Fibroblast of skin of scalp (primary cell): ENCODE measurements around the gene TNFRSF13B.
A peak's percentile ranks its signal among the peaks of the same experiment; 100 is the strongest.
"Not testable (repeated sequence)": the region's sequence is repeated elsewhere in the genome, so short reads cannot be mapped to it uniquely, and the experiment has no call there.

Source experiments
- DNase-seq: peaks from one replicate; pipeline ENCODE4 v3.0.0-alpha.2; 2013

TNFRSF13B gene

DNA sequence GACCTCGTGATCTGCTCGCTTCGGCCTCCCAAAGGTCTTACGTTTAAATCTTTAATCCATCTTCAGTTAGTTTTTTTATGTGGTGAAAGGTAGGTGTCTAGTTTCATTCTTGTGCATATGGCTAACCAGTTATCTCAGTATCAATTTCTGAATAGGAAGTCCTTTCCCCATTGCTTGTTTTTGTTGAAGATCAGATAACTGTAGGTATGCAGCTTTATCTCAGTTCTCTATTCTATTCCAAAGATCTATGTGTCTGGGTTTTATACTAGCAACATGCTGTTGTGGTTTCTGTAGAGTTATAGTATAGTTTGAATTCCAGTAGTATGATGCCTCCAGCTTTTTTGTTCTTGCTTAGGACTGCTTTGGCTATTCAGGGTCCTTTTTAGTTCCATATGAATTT is 65.2 kb downstream of the TNFRSF13B start:
- peak; percentile 57 for DNase-seq

DNA sequence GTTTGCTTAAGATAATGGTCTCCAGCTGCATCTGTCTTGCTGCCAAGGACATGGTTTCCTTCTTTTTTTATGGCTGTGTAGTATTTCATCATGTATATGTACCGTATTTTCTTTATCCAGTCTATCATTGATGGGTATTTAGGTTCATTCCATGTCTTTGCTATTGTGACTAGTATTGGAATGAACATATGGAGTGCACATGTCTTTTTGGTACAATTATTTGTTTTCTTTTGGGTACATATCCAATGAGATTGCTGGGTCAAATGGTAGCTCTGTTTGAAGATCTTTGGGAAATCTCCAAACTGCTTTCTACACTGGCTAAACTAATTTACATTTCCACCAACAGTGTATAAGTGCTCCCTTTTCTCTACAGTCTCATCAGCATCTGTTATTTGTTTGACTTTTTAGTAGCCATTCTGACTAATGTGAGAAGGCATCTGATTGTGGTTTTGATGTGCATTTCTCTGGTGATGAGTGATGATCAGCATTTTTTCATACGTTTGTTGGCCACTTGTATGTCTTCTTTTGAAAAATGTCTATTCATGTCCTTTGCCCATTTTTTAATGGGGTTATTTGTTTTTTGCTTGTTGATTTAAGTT is 66.2 kb downstream of the TNFRSF13B start:
- peak; percentile 96 for DNase-seq

DNA sequence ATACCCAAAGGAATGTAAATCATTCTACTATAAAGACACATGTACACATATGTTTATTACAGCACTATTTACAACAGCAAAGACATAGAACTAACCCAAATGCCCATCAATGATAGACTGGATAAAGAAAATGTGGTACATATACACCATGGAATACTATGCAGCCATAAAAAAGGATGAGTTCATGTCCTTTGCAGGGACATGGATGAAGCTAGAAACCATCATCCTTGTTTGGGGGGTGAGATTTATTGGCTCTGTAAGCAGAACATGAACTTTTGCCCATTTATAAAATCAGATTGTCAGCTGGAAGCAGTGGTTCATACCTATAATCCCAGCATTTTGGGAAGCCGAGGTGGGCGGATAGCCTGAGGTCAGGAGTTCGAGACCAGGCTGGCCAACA is 68.8 kb downstream of the TNFRSF13B start:
- DNase-seq = not testable (repeated sequence)

DNA sequence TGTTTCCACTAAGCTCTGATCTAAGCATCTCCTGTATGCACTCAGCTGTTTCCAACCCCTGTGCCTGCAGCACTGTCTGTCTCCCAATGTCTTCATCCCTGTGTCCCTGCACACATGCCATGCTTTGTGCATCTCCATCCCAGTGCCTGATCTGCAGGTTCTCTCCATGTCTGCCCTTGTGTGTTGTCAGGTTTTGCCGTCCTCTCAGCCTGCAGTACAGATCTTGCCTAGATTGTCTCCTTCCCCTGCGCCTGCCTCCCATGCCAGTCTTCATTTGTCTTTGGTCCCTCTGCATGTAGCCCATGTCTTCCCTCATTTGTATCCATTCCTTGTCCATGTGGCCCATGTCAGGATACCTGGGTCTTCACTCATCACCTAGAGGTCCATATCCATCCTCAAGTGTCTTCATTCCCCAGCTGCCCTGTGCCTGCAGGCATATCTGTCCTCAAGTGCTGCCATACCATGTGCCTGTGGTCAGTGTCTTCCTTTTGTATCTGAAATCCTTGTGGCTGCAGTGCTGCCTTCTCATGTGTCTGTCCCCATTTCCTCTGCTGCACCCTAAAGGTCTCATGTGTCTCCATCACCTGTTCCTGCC is 71.5 kb downstream of the TNFRSF13B start:
- no peak for DNase-seq

DNA sequence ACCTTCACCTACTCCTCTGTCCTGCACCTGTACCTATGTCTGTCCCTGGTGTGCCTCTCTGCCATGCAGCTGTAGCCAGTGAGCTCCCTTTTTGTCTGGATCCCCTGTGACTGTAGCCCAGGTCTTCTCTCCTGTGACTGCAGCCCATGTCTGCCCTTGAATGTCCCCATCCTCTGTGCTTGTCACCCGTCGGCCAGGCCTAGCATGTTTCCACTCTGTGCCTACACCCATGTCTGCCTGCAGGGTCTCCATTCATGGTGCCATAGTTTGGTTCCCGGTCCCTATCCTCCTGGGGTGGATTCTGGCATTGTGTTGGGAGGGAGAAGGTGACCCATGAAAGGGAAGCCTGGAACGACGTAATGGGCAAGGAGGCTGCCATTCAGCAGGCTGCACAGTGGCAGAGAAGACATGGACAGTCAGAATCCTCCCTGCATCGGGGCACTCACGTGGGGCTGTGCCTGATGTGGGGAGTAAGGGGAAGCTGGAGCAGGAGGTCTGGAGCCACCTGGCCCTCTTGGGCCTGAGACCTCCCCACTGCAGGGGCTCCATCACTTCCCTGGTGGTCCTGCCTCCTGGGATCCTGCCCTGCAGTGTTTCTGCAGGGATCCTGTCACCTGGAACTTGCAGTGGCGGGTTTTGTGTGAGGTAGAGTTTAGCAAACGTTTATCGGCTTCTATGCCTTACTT is 74.6 kb downstream of the TNFRSF13B start:
- DNase-seq = not testable (repeated sequence)

DNA sequence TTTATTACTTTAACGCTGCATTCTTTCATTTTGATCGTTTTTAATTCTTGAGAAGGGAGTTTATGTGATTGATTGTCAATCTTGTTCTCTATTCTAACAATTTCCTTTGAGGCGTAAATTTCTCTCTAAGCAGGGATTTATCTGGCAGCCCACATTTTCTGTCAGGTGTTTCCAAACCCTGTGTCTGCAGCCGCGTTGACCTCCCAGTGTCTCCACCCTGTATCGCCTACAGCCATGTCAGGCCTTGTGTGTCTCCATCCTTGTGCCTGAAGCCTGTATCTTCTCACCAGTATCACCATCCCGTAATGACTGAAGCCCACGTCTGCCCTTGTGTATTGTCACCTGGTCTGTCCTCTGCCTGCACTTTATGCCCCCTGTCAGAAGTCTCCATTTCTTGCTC is 75.7 kb downstream of the TNFRSF13B start:
- DNase-seq = not testable (repeated sequence)

DNA sequence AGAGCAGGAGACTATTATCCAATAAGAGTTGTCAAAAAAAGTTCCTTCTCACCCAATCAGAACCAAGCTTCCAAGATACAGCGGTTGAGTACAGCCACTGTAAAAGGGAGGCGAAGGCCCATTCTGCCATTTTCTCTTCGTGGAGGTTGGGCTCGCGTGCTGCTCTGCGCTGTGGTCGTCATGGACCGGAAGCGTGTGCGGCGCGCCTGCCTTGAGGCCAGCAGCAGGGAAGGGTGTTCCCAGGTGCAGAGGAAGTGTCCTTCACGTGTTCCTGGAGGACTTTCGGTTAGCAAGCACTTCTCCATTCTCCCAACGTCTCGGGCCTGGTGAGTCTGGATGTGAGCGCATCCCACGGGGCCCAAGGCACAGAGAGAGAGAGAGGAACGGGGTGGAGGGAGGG is 78.4 kb downstream of the TNFRSF13B start:
- not testable (repeated sequence) for DNase-seq

DNA sequence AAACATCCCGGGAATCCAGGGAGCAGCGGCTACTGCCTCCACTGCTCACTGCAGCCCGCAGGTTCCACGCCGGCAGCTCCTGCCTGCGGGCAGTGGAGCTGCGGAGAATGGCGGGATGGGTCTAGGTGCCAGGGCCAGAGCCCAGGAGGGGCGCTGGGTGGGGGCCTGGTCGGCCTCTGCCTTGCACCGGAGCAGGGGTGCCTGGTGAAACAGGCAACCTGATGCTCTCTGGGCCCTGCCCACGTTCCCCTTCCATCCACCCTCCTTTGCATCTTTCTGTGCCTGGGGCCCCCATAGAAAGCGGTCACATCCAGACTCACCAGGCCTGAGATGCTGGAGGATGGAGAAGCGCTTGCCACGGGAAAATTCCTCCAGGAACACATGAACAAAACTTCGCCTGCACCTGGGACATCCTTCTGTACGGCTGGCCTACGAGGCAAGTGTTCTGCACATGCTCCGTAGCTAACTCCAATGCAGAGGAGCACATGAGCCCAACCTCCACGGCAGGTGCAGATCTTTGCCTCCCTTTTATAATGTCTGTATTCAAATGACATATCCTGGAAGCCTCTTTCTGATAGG is 79.0 kb downstream of the TNFRSF13B start:
- DNase-seq = not testable (repeated sequence)

DNA sequence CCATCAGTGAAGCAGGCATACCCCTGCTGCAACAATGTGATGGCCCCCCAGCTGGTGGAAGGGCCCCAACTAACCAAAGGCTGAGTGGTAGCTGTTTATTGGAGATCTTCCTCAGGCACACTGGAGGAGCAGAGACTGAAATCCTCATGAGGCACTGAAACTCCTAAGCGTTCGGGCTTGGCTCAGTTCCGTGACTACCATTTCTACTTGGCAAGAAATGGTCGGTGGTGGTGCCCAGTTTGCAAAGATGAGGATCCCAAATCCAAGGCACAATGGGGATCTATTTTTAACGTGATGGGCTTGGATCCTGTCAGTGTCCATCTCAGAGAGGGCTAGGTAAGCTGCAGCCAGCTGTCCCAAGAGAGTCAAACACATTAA is 82.8 kb downstream of the TNFRSF13B start:
- DNase-seq = no peak
